K562 (cell line): ENCODE measurements around the gene NTN4. TPM values are rescaled to one million over a fixed set of nuclear protein-coding genes. Genes with fewer than 3 reads are reported as not detected.

Source experiments
- RBM14 ChIP-seq: fragments of 200-400 bp; formaldehyde crosslinking; IDR thresholded peaks from 2 replicates; pipeline ENCODE4 v1.6.1; 2018; ENCODE audit warnings: low read depth, mild to moderate bottlenecking, low read length, moderate library complexity, borderline replicate concordance; ENCODE audit not compliant: insufficient read depth
- RUNX1 ChIP-seq: sonication (generic); IDR thresholded peaks from 2 replicates; pipeline ENCODE4 v1.6.1; 2016; ENCODE audit warnings: antibody characterized with exemption, low read depth
- SREBF2 ChIP-seq: sonication (generic); formaldehyde crosslinking; IDR thresholded peaks from 2 replicates; pipeline ENCODE4 v1.4.0; 2020; ENCODE audit warnings: mild to moderate bottlenecking, missing genetic modification reagents
- ZNF146 ChIP-seq: IDR thresholded peaks from one replicate; pipeline ENCODE4 v1.6.1; 2018; ENCODE audit warnings: missing compliant biosample characterization; ENCODE audit not compliant: unreplicated experiment
- ZNF408 ChIP-seq: fragments of 250-450 bp; sonication (Bioruptor Pico); IDR thresholded peaks from 2 replicates; pipeline ENCODE4 v1.4.0; 2020; ENCODE audit warnings: low read depth, mild to moderate bottlenecking, moderate library complexity
- polyA plus RNA-seq, 8 experiments: library from polyadenylated mRNA; depleted of rRNA in 4 of 8; stranded (reverse) in 5 of 8; unstranded in 3 of 8; fragments of >200 nt; fragmentation: Nextera tagmentation in 2 of 8; fragmentation: Illumina TruSeq in 1 of 8; extraction: Ambion mirVana in 2 of 8; extraction: Trizol in 1 of 8; gene quantifications; 2 replicates each; pipeline versions ENCODE4 v1.2.1 to v1.2.3, GENCODE V29; 2011 to 2014; ENCODE audit warnings: inconsistent platforms in 1 of 8, missing spikeins in 1 of 8
- total RNA-seq, 7 experiments: library from RNA; depleted of rRNA in 6 of 7; stranded (reverse); fragments of >200 nt in 6 of 7; fragmentation: Illumina TruSeq in 2 of 7; extraction: Trizol in 2 of 7; gene quantifications; 2 replicates each; pipeline versions ENCODE4 v1.2.1 to v1.2.3, GENCODE V29; 2011 to 2021; ENCODE audit warnings: low replicate concordance in 1 of 7
- TF ChIP-seq, protein P1 (sequence below): sonication (generic); formaldehyde crosslinking; IDR thresholded peaks from 2 replicates; pipeline ENCODE4 v1.8.1; 2022; ENCODE audit warnings: missing genetic modification reagents
- TF ChIP-seq, protein P2 (sequence below): sonication (generic); formaldehyde crosslinking; IDR thresholded peaks from 2 replicates; pipeline ENCODE4 v1.8.0; 2022; ENCODE audit warnings: mild to moderate bottlenecking, missing genetic modification reagents
- TF ChIP-seq, protein P3 (sequence below): sonication (generic); formaldehyde crosslinking; IDR thresholded peaks from 2 replicates; pipeline ENCODE4 v1.8.1; 2023; ENCODE audit warnings: mild to moderate bottlenecking, missing genetic modification reagents

The NTN4 gene
- total and polyA plus RNA-seq, 9 of the 15 experiments (the other 6 are each of a cell fraction or from before 2014, with no cell fraction given), result 0.13 TPM; not detected in 8

DNA sequence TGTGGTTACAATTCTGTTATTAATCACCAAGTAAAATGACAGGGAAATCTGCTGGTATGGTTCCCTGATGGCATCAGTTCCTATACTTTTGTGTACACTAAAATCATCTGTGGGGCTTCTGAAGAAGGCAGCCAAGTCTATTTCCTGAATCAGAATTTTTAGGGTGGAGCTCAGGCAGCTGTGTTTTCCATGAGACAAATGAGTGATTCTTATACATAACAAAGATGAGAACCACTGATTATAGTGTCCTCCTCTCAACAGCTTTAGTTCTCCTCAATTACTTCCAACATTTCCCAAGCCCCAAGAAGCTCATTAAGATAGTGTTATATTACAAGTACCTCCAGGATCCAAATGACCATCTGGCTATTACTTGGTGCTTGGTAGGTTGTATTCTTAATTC lies 174.8 kb downstream of the NTN4 start (continued):
- TF ChIP-seq ZNF408 (CRISPR knock-in tag) (no peak), SREBF2 (CRISPR knock-in tag) (no peak), RUNX1 (no peak), ZNF146 (CRISPR knock-in tag) (no peak), RBM14 (no peak)
- TF ChIP-seq, protein P1, sequence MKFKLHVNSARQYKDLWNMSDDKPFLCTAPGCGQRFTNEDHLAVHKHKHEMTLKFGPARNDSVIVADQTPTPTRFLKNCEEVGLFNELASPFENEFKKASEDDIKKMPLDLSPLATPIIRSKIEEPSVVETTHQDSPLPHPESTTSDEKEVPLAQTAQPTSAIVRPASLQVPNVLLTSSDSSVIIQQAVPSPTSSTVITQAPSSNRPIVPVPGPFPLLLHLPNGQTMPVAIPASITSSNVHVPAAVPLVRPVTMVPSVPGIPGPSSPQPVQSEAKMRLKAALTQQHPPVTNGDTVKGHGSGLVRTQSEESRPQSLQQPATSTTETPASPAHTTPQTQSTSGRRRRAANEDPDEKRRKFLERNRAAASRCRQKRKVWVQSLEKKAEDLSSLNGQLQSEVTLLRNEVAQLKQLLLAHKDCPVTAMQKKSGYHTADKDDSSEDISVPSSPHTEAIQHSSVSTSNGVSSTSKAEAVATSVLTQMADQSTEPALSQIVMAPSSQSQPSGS (CRISPR knock-in tag), result no peak
- TF ChIP-seq, protein P2, sequence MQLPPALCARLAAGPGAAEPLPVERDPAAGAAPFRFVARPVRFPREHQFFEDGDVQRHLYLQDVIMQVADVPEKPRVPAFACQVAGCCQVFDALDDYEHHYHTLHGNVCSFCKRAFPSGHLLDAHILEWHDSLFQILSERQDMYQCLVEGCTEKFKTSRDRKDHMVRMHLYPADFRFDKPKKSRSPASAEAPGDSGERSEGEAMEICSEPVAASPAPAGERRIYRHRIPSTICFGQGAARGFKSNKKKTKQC (CRISPR knock-in tag), result no peak
- TF ChIP-seq, protein P3, sequence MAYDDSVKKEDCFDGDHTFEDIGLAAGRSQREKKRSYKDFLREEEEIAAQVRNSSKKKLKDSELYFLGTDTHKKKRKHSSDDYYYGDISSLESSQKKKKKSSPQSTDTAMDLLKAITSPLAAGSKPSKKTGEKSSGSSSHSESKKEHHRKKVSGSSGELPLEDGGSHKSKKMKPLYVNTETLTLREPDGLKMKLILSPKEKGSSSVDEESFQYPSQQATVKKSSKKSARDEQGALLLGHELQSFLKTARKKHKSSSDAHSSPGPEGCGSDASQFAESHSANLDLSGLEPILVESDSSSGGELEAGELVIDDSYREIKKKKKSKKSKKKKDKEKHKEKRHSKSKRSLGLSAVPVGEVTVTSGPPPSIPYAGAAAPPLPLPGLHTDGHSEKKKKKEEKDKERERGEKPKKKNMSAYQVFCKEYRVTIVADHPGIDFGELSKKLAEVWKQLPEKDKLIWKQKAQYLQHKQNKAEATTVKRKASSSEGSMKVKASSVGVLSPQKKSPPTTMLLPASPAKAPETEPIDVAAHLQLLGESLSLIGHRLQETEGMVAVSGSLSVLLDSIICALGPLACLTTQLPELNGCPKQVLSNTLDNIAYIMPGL (CRISPR knock-in tag), result no peak
